Muscle layer of duodenum (tissue), 2 donors: ENCODE data around the gene SLC25A48.

Experiments used
- H3K27ac ChIP-seq: one replicate; pipeline ENCODE4 v1.7.0; 2013; ENCODE audit warnings: mild to moderate bottlenecking, low read length
- H3K27me3 ChIP-seq: one replicate; pipeline ENCODE4 v1.7.0; 2013; ENCODE audit warnings: low read depth, mild to moderate bottlenecking, control low read depth, low read length
- H3K36me3 ChIP-seq, 2 donors: one replicate each; pipeline ENCODE4 v1.7.0; 2013; ENCODE audit warnings: low read length in 2 of 2, control low read depth in 1 of 2, mild to moderate bottlenecking in 1 of 2; ENCODE audit not compliant: insufficient read depth in 2 of 2, control insufficient read depth in 1 of 2
- H3K4me1 ChIP-seq, 2 donors: one replicate each; pipeline ENCODE4 v1.7.0; 2013; ENCODE audit warnings: low read length in 2 of 2, mild to moderate bottlenecking in 2 of 2, control low read depth in 1 of 2, moderate library complexity in 1 of 2; ENCODE audit not compliant: insufficient read depth in 2 of 2, control insufficient read depth in 1 of 2
- H3K4me3 ChIP-seq, 2 donors: one replicate each; pipeline ENCODE4 v1.7.0; 2013; ENCODE audit warnings: low read length in 2 of 2, low read depth in 1 of 2, mild to moderate bottlenecking in 1 of 2
- H3K9me3 ChIP-seq, 2 donors: one replicate each; pipeline ENCODE4 v1.7.0; 2013; ENCODE audit warnings: low read length in 2 of 2, control low read depth in 1 of 2, mild to moderate bottlenecking in 1 of 2; ENCODE audit not compliant: control insufficient read depth in 1 of 2
- donor health status: healthy.

SLC25A48 gene

DNA sequence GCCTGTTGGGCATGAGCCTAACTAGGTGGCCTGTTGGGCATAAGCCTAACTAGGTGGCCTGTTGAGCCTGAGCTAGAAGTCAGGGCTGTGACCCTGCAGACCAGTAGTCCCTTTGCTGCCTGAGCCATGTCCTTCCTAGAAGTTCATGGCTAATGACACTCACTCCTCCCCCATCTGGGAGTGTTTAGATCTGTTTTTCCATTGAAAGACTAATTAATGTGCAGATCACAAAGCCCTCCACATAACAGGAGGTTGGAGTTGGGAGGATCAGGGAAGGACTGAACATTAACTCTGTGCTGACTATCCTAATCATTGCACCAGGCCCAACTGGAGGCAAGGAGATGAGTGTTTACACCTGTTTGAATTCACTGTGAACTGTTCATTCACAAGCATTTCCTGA lies 27.6 kb downstream of the SLC25A48 start:
- Histone ChIP-seq H3K4me1 (no peaks in the 10 kb centered on the region), H3K4me3 (no peak overlapping the region)

GRCh38 chr5:135862744-135863143 lies 28.3 kb downstream of the SLC25A48 start:
- H3K4me1 ChIP-seq: no peaks in the 10 kb centered on the region
- H3K27me3 ChIP-seq: no peaks in the 10 kb centered on the region
- no peak overlapping the region for H3K27ac ChIP-seq
- no peaks in the 10 kb centered on the region for H3K9me3 ChIP-seq
- H3K4me3 ChIP-seq: no peak overlapping the region
- H3K36me3 ChIP-seq: no peaks in the 10 kb centered on the region

More for the DNA sequence above, 27.6 kb downstream of the SLC25A48 start:
- no peak overlapping the region for H3K27ac ChIP-seq
- H3K9me3 ChIP-seq: no peaks in the 10 kb centered on the region
- no peaks in the 10 kb centered on the region for H3K36me3 ChIP-seq
- H3K27me3 ChIP-seq: no peaks in the 10 kb centered on the region

GRCh38 chr5:135864503-135865435 lies 30.3 kb downstream of the SLC25A48 start:
- H3K27ac ChIP-seq: no peak overlapping the region
- no peaks in the 10 kb centered on the region for H3K9me3 ChIP-seq
- no peaks in the 10 kb centered on the region for H3K27me3 ChIP-seq
- no peaks in the 10 kb centered on the region for H3K4me1 ChIP-seq
- H3K4me3 ChIP-seq: no peak overlapping the region
- no peaks in the 10 kb centered on the region for H3K36me3 ChIP-seq

DNA sequence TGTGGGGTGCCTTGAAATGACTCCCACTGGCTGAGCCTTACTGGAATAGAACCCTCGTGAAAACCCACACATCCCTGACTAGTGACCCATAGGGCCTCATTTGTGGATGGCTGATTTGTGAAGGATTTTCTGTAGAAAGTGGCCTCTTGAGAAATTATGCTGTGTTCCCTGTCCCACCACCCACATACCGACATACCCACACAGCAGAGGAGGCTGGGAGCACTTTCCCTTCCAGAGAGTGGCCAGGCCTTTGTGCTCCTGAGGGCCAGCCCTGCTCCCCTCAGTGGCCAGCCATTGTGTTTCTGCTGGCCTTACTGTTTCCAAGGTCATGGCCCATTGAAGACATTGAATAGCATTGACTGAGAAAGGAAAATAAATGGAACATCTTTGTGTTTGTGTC lies 31.6 kb downstream of the SLC25A48 start:
- Histone ChIP-seq H3K27me3 (no peaks in the 10 kb centered on the region), H3K27ac (no peak overlapping the region), H3K4me1 (no peaks in the 10 kb centered on the region), H3K4me3 (no peak overlapping the region), H3K9me3 (no peaks in the 10 kb centered on the region), H3K36me3 (no peaks in the 10 kb centered on the region)

DNA sequence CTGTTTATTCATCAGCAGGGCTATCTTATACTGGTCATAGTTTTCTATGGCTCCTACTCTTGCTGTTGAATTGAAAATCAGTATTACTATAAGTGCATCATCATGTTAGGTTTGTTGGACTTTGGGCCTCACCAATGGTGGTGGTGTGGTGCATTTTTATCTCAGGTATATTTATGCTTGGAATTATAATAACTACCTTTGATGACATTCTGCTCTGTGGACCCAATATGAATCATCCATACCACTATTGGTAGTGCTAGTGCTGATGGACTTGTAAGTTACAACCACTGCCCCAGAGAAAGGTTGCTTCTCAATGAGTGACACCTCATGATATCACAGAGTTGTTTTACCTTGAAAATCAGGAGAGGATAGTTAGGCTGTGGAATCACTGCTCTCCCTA lies 33.1 kb downstream of the SLC25A48 start:
- H3K4me3 ChIP-seq: no peak overlapping the region
- H3K9me3 ChIP-seq: no peaks in the 10 kb centered on the region
- no peak overlapping the region for H3K27ac ChIP-seq
- no peaks in the 10 kb centered on the region for H3K27me3 ChIP-seq
- no peaks in the 10 kb centered on the region for H3K4me1 ChIP-seq
- no peaks in the 10 kb centered on the region for H3K36me3 ChIP-seq

- H3K9me3 ChIP-seq: no peaks in the 10 kb centered on the region
- no peaks in the 10 kb centered on the region for H3K36me3 ChIP-seq
- no peaks in the 10 kb centered on the region for H3K27me3 ChIP-seq
- no peak overlapping the region for H3K27ac ChIP-seq
- H3K4me3 ChIP-seq: no peak overlapping the region
- no peaks in the 10 kb centered on the region for H3K4me1 ChIP-seq
Observed at GRCh38 chr5:135868681-135869080, 34.2 kb downstream of the SLC25A48 start.

DNA sequence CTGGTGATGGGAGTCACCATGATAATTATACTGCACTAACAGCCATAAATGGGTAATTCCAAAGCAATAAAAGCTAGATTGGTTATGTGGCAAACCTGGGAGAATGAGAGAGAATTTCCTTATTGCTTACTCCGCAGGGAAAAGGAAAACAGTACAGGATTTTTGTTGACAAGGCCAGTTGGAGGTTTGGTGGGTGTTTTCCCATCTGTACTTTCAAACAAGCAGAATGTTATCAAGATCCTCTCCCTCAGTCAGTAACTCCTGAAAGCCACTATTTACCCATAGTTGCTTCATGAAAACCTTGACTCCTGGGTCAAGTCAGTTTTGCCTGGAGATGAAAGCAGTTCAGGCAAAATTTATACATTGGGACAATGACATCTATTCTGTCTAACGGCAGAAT lies 34.8 kb downstream of the SLC25A48 start:
- Histone ChIP-seq H3K36me3 (no peaks in the 10 kb centered on the region), H3K27me3 (no peaks in the 10 kb centered on the region), H3K4me1 (no peaks in the 10 kb centered on the region), H3K4me3 (no peak overlapping the region), H3K9me3 (no peaks in the 10 kb centered on the region), H3K27ac (no peak overlapping the region)

DNA sequence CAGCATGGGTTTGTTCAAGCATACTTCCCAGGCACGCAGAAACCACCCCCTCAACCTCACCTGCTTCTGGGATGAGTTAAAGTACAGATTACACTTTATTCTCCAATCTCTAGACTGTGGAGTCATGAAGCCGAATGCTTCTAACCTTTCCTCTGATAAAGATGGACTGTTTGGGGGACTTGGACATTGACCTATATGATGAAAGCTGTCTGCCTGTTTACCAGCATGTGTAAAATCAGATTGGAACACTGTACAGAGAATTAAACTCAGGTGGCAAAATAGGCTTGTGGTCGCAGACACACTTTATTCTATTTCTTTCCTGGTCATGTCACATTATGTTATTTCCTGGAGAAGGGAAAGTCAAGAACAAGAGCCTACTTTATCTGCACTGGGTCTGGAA lies 35.5 kb downstream of the SLC25A48 start:
- no peaks in the 10 kb centered on the region for H3K9me3 ChIP-seq
- H3K4me1 ChIP-seq: no peaks in the 10 kb centered on the region
- H3K27ac ChIP-seq: no peak overlapping the region
- H3K4me3 ChIP-seq: no peak overlapping the region
- no peaks in the 10 kb centered on the region for H3K36me3 ChIP-seq
- no peaks in the 10 kb centered on the region for H3K27me3 ChIP-seq

DNA sequence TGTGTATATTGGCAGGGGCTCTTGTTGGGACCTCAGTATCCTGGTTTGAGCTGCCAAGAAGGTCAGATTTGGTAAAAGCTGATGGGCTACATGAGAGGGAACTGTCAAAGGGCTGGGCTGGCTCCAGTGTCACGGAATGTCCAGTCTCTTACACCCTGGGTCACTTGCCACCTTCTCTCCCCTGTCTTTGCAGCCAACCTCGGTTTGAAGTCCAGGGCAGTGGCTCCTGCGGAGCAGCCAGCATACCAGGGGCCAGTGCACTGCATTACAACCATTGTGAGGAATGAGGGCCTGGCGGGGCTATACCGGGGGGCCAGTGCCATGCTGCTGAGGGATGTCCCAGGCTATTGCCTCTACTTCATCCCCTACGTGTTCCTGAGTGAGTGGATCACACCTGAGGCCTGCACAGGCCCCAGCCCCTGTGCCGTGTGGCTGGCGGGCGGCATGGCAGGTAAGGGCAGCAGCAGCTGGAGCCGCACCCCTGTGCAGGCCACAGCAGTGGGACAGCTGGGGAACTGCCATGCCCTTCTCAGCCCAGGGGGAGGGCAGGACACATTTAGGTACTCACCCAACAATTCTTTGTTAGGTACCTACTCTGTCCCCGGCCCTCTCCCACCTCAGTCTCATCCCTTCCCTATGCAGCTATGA lies 36.9 kb downstream of the SLC25A48 start:
- Histone ChIP-seq H3K4me1 (no peaks in the 10 kb centered on the region), H3K27ac (no peak overlapping the region), H3K36me3 (no peaks in the 10 kb centered on the region), H3K27me3 (no peaks in the 10 kb centered on the region), H3K9me3 (no peaks in the 10 kb centered on the region), H3K4me3 (no peak overlapping the region)

DNA sequence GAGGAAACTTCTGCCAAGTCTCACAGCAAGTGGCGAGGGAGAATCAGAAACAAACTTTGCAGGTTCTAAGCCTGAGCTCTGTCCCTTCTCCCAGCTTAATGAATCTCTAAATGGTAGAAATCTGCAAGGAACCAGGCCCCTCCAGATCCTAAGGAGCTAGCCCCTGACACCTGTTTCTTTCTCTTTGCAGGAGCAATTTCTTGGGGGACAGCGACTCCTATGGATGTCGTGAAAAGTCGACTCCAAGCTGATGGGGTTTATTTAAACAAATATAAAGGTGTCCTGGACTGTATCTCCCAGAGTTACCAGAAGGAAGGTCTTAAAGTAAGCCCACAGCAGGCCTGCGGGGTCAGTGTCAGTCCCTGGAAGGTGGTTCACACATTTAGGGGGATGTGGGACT lies 39.4 kb downstream of the SLC25A48 start:
- peaks cover 0 to 7% of the 10 kb centered on the region in 2 donors for H3K4me1 ChIP-seq
- H3K9me3 ChIP-seq: no peaks in the 10 kb centered on the region
- no peaks in the 10 kb centered on the region for H3K36me3 ChIP-seq
- H3K27ac ChIP-seq: no peak overlapping the region
- H3K27me3 ChIP-seq: no peaks in the 10 kb centered on the region
- H3K4me3 ChIP-seq: no peak overlapping the region

DNA sequence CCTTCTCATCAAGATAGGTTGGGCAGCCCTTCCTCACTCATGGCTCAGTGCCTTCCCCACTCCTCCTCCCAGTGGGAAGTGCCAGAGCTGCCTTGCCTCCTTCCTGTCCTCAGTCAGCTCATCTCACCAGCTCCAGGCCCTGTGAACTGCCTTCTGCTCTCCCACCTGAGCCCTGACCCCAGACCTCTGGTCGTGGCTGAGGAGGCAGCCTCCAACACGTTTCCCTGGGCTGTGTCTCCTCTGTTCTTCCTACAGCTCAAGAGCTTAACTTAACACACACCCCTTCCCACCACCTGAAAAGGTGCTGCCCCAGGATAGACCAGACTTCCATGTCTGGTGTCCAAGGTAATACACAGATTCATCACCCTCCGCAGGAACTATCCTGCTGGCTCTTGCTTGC lies 40.0 kb downstream of the SLC25A48 start:
- Histone ChIP-seq H3K4me3 (no peak overlapping the region), H3K27me3 (no peaks in the 10 kb centered on the region), H3K36me3 (no peaks in the 10 kb centered on the region), H3K4me1 (peaks cover 0 to 7% of the 10 kb centered on the region in 2 donors), H3K27ac (no peak overlapping the region), H3K9me3 (no peaks in the 10 kb centered on the region)
